ENCODE measurements around the gene TBC1D22B.
A peak's percentile ranks its signal among the peaks of the same experiment; 100 is the strongest.

The TBC1D22B gene

DNA sequence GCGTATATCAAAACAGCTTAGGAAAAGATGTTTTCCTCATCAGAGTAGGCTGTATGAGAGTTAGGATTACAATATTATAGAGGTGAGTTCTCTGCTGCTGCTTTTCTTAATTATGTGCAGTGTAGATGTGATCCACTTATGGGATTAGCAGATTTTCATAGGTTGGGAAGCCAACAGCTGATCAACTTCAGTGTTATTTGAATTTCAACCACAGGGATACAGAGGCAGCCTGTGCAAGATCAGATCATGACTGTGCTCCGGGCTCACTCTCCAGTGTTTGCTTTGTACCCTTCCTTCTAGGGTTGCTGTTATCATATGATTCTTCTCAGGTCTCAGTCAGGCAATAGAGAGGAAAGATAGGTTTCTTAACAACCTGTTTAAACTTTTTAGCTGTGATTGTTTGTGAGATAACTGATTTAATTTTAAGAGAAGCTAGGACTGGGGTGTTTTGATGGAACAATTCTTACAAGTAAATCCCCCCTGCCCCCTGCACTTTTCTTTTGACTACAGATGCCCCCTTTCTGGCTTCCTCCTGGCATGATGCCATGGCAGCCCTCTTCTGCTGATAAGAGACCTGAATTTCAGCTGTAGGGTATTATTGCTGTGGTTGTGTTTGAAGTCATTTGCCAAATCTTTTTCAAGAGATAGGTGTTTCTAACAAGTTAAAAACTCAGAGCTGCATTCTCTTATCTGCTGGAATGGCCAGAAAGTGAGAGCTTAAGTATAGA, 104.7 kb downstream of the TBC1D22B start:
- DNase-seq, result no peak

- no peak for DNase-seq
These were observed 108.2 kb downstream of the TBC1D22B start for GRCh38 chr6:37365791-37366190.

DNA sequence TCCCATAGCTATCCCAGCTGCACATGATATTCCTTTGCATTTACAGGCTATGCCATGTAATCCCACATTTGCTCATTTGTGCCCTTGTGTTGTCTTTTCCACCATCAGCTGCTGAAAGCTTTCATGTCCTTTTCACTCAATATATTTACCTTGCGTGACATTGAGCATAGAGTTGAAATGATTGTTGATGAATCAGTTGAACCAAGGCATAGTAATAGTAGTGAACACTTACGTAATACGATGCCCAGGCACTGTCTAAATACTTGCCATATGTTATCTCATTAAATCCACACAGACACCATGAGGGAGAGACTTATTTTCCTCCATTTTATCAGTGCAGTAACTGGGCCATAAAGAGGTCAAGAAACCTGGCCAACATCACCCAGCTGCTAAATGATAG, 109.3 kb downstream of the TBC1D22B start:
- no peak for DNase-seq

- no peak for DNase-seq
These were observed 111.4 kb downstream of the TBC1D22B start for GRCh38 chr6:37368961-37369320.

GRCh38 chr6:37369321-37370201, 112.0 kb downstream of the TBC1D22B start:
- DNase-seq, result no peak

DNA sequence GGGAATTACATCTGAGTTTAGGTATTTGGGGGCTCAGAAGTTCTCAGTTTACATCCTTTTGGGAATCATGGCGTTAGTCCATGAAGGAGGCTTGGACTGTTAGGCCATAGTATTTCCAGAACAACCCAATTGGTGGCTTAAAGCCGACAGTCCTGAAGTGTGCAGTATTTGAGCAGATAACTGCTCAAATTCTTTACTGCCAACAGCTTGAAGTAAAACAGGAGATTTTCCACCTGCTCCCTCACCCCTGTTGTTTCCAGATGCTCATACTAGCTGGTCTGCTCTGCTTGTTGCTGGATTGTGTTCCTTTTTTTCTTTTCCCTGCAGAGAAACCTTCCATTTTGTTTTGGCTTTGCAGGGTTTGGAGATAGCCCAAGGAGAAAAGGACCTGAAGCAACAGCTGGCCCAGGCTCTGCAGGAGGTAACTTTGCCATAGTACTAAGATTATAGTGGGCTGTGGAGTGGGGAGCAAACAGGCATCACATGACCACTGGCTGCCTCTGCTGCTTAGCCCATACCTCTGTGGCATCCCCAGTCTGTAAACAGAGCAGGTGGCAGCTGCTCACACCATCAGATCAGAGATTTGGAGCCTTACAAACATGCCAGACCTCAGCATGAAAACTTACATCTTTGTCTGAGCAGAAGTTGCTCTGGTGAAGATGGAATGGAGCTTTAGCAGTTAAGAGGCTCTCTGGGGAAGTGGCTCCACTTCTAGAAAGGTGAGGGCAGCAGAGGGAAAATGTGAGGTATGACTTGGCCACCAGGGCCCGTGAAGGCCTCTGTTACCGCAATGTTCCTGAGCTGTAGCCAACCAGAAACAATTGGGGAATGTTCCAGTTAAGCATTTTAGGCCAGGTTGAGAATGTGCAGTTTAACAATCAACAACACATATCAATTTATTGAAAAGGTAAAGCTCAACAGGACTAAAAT, 113.8 kb downstream of the TBC1D22B start:
- DNase-seq, result peak; percentile 72

DNA sequence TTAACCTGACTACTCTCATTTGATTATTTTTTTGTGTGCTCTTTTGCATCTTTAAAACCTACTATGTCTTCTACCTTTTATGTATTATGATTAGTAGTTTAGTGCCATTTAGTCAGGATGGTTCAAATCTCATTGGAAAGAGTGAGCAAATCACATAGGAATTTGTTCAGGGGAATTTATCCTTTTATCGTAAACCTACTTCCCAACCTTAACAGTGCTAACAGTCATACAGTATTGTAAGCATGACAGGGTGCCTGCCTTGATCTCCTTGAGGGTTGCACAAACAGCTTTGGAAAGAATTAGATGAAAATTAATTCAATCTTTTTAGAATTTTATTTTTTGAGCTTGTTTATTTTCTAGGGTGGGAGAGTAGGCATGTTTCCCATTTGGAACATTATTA, 114.5 kb downstream of the TBC1D22B start:
- no peak for DNase-seq

GRCh38 chr6:37373822-37374471, 116.4 kb downstream of the TBC1D22B start:
- DNase-seq, result peak; percentile 10

- DNase-seq, result no peak
These were observed 117.8 kb downstream of the TBC1D22B start for GRCh38 chr6:37375376-37375775.

GRCh38 chr6:37376078-37376743, 118.6 kb downstream of the TBC1D22B start:
- DNase-seq, result no peak

DNA sequence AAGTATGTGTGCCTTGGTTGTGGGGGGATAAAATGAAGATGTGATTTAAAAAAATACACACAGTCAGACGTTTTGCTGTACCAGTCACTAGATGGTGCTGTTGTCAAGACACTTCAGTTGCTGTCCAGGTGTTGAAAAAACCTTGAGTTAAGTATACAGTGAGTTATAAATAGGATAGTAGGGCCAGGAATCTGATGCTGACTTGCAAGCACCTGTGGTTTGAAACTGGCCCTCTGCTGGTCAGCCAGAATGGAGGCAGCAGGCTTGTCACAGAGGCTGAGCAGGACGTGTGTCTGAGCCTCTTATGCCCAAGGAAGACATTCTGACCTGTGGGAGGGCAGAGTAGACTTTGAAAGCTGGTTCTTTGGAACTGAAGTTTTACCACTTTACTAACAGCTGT, 124.0 kb downstream of the TBC1D22B start:
- DNase-seq, result peak; percentile 66

All from DMS79 (cell line).